NCI-H2107 (cell line): Measurements from ENCODE around the gene UTRN.

Experiments
- DNase-seq: peaks from one replicate; lab custom pipeline; 2025; lab: John Stamatoyannopoulos, UW

Gene UTRN

GRCh38 chr6:144314003-144314485 lies 28.9 kb downstream of the UTRN start:
- no peak for DNase-seq

- no peak for DNase-seq
Observed at GRCh38 chr6:144314562-144314961, 29.4 kb downstream of the UTRN start.

- no peak for DNase-seq
Observed at GRCh38 chr6:144315226-144315980, 30.3 kb downstream of the UTRN start.

- DNase-seq, result no peak
Observed at GRCh38 chr6:144315981-144316861, 31.1 kb downstream of the UTRN start.

- no peak for DNase-seq
Observed at GRCh38 chr6:144316862-144317195, 31.7 kb downstream of the UTRN start.

GRCh38 chr6:144317736-144318135 lies 32.6 kb downstream of the UTRN start:
- no peak for DNase-seq

GRCh38 chr6:144319211-144319610 lies 34.1 kb downstream of the UTRN start:
- no peak for DNase-seq

GRCh38 chr6:144320741-144321140 lies 35.6 kb downstream of the UTRN start:
- DNase-seq, result no peak

GRCh38 chr6:144321839-144322591 lies 36.9 kb downstream of the UTRN start:
- no peak for DNase-seq

- DNase-seq, result no peak
Observed at GRCh38 chr6:144325232-144325631, 40.1 kb downstream of the UTRN start.

- no peak for DNase-seq
Observed at GRCh38 chr6:144326393-144326792, 41.3 kb downstream of the UTRN start.

GRCh38 chr6:144327081-144327480 lies 41.9 kb downstream of the UTRN start:
- DNase-seq, result no peak

- DNase-seq, result no peak
Observed at GRCh38 chr6:144330017-144330987, 45.2 kb downstream of the UTRN start.

- DNase-seq, result no peak
Observed at GRCh38 chr6:144331491-144331969, 46.4 kb downstream of the UTRN start.

GRCh38 chr6:144332177-144332576 lies 47.0 kb downstream of the UTRN start:
- no peak for DNase-seq

- no peak for DNase-seq
Observed at GRCh38 chr6:144334150-144334708, 49.1 kb downstream of the UTRN start.
